ENCODE results near the gene HOXC5.

HOXC5 gene

DNA sequence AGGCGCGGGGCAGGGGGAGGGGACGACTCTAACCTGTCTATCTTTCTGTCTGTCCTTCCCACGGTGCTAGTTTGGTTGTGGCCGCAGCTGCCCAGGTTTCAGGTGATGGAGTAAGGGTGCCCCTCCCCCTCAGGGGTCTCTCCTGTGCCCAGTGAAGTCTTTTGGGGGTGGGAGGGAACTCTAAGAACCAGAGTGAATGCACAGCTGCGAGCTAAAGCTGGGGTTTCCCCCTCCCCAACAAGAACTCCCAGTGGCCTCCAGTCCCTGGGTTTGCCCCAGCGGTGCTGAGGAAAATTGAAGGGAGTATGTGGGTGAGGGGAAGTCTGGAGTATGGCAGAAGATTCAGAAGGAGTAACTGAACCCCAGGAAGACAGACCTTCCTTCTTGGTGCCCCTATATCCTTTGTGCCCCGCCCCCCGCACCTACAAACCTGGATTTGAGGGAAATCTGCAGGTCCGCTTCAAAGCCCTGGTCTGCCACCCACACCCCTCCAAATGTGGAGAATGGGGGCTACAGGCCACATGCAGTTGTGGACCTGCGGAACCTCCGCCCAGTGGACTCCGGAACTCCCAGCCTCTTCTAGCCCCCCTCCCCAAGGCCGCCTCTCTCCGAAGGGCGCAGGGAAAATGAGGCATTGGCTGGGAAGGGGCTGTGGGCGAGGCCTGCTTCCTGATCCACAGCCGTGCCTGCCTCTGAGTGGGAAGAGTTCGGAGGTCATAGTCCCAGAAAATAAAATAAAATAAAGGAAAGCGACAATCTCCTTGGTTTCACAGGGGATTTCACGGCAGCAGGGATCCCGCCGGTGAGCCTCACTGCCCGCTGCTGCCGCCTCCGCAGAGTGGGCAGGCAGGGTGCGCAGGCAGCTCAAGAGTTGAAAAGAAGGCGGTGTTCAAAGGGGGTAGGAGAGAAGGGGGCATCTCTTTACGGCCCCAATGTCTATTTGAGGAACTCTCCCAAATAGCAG, 36.3 kb upstream of the HOXC5 start:
- DNase-seq, result no peak

- no peak for DNase-seq
Observed at GRCh38 chr12:53997204-53998109, 35.4 kb upstream of the HOXC5 start.

DNA sequence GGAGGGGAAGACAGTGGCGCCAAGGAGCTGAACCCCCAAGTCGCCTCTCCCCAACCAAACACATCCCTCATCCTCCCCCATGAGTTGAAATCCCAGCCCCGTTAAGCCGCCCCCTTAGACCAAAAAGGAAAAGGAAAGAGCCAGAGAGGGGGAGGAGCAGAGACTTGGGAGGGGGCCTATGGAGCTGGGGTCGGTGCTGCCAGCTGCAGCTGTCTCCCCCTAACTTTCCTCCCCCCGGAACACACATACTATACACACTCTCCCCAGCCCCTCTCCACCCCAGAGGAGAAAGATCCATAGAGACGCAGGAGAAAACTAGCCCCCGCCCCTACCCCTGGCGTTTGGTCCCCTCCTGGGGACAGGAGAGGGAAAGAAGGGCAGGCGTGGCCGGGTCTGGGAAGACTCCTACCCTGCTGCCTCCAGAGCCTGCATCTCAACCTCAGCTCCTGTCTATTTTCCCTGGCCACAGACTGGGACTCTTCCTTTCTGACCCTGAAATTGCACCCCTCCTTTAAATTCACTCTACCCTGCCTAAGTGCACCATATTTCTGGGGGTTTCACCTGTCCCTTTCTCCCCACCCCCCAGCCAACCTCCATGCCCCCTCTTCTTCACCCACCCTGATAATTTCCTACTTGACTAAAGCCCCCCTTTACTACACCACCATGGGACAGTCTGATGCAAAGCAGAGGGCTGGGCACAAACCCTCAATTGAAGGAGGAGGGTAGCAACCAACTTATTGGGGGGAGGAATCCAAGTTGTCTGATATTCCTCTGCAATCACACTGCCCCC, 34.5 kb upstream of the HOXC5 start:
- no peak for DNase-seq

DNA sequence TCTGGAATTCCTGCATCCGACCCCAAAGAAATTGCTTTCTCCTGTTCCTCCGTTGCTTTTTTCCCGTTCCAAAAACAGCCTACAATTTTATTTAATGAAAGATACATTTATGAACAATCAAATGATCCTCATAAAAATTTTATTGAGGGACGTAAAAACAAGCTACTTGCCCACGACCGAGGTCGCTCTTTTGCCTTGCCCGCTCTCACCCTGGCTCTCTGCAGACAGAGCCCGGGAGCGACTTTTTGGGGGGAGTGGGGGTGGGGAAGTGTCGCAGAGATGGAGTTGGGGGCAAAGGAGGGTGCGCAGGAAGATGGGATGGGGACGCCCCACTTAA, 34.0 kb upstream of the HOXC5 start:
- DNase-seq, result no peak

DNA sequence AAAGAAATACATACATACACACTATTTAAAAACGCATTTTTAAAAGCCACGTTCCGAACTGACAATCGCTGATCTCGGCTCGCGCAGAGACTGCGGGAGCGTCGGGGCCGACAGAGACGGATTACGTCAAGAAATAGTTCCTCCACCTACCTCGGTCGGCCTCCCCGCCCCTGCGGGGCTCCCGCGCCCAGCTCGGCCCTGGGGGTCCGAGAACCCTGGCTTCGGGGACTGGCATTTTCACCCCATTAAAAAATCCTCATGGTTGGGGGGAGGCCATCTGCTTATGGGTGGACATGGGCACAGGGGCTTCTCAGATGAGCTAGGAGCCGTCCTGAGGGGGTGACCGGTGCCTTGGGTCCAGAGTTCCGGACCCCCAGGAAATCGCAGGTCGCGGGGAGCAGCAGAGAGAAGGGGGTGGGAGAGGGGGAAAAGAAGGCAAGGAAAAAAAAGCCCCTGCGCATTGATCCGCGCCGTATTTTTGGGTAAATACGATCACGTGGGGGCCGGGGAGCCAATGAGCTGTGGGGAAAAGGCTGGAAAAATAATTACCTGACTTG, 33.2 kb upstream of the HOXC5 start:
- no peak for DNase-seq

- DNase-seq, result no peak
Observed at GRCh38 chr12:54000116-54001114, 32.4 kb upstream of the HOXC5 start, which contains the start of gene HOXC9. Gene HOXC9, plus strand, starts transcription at chr12:54000161. Its CDS starts 28 bp downstream, at chr12:54000189.

DNA sequence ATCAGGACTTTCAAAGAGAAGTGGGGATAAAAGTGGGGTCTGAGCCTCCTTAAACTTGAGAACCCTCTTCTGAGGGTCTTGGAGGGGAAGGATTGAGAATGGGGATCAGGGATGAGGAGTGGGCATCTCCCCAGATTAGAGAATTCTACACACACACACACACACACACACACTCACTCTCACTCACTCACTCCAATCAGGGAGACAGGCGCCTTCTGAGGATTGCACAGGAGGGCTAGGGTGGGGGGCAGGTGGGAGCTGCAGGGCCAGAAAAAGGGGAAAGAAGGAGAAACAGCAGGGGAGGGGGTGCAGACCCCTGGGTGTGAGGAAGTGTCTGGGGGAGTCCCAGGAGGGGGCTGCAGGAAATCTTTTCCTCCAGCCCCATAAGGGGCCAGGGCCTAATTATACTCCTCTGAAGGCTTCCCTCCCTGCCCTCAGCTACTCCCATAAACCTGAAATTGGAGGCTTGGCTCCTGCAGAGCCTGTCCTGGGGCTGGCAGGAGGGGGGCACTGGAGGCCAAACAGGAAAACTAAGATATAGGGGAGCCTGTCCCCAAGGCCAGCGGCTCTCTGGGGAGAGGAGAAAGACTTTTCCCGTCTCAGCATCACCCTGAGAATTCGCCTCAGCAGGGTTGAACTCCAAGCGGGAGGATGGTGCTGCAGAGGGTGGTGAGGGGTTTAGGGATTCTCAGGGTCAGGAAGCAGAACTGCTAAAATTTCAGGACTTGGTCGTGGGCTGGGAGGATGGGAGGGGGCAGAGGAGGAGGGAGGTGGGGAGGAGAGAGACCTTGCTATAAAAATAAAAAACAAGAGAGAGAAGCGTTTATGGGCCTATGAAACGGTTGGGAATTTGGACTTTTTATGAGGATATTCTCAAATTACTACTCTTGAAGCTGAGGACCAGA, 31.3 kb upstream of the HOXC5 start:
- DNase-seq, result no peak

- no peak for DNase-seq
Observed at GRCh38 chr12:54002278-54002914, 30.5 kb upstream of the HOXC5 start.

DNA sequence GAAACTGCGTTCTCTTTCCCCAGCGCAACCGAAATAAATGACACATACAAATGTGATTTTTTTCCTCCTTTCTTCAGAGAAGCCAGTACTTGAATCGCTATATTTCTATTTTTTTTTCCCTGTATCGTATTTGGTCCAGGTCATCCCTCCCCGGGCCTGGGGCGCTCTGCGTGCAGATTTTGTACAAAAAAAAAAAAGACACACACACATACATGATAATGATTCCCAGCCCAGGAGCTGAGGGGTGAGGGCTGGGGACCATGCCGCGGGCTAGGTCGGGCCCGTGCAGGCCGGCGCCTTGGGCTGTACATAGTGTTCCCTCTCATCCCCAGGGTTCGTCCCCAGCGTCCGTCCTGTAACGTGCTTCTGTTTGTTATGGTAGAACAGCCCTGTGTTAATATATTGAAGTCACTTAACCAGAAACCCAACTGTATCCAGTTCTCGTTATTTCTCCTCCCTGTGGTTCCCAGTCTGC, 29.9 kb upstream of the HOXC5 start:
- no peak for DNase-seq

GRCh38 chr12:54003625-54004024, 29.2 kb upstream of the HOXC5 start:
- no peak for DNase-seq

DNA sequence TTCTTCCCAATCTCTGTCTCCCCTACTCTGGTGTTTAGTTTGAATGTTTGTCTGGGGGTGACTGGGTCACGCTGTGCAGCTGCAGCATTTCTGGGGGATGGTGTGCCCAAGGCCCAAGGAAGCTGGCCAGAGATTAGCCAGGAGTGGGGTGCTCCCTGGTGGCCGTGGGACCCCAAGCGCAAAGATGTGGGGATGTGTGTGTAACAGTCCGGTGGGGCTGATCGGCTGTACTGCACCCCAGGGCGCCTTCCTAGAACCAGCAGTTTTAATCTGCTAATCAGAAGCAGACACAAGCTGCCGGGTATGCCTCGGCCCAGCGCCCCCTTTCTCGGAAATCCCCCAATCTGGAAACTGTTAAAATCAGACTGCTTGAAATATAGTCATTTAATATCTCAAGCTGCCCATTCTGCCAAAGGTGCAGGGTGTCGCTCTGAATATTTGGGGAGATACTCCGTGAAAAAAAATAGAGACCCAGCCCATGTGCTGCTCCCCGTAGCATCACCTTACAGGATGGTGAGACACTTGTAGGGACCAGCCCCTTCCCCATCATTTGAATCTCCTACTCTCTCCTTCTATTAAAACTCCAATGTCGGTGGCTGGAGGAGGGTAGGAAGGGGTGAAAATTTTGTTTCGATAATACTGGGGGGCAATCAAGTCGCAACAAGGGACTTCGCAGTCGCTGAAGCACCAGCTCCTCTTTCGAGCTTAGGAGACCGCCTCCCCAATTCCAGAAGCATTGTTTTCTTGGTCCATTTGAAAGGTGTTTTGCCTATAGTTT, 28.6 kb upstream of the HOXC5 start:
- DNase-seq, result no peak

DNA sequence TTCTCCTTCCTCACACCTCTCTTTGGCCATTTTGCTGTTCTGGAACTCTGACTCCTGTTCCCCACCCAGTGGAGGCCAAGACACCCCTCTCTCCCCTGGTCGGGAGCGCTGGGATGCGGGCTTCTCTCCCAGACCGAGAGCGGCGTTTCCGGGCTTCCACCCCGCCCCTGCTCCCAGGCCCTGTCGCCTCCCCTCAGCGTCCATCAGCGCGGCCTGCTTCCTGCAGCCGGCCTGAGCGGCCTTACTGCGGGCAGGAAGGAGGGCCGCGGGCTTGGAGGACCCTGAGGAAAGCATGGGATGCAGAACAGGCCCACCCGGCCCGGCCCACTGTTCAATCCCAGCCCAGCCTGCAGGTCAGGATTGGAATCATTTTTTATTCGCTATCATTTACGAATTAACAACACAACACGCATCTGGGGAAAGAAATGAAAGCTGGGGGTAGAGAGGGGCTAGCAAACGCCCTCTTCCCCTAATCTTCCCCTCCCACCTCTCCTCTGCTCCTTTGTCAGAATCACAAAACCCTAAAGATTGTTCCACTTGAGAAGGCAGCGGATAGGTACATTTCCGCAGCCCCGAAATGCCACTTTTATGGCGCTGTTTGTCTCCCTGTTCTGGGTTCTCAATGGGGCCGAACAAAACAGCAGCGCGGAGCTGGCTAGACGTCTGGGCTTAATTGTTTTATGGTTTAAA, 27.9 kb upstream of the HOXC5 start:
- no peak for DNase-seq

DNA sequence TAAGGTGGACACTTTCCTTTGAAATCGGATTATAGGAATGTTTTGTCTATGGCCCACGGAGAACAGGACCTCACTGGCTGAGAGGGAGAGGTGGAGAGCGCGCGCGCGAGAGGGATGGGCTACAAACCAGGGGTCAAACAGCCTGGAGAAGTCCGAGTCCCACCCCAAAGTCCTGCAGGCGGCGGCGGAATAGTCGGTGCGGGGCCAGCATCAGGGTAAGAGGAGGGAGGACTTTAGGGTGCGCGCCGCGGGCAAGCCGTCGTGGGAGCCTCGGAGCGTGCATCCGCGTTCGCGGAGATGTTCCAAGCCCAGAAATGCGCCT, 27.4 kb upstream of the HOXC5 start:
- DNase-seq, result no peak

DNA sequence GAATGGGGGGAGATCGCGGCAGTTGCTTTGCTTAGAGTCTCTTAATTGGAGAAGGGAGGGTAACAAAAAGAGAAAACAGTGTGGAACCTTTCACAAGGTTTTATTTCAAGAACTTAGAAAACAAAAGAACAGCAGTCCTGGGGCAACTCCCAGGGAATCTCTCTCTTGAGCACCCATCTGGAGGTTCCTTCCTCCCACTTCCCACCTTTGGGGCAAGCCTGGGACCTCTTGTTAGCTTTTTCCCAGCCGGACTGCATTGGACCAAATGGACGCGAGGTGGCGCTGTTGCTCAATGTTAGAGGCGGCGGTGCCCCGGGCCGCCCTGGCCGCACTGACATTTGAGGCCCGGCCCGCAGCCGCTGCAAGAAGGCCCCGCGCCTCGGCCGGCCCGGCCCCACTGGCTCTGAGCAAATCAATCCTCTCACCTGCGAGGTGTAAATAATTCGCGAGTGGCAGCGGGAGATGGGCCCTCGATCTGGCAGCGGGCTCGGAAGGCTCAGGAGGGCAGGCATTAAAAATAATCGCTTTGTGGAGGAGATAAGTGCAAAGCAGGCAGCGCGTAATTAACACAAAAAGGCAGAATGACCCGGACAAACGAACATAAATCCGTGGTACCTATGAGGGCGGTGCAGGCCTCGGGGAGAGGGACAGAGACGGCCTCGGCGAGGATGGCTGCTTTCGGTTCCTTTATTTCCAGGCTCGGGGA, 26.8 kb upstream of the HOXC5 start:
- DNase-seq, result peak; percentile 79 to 85

- DNase-seq, result no peak
Observed at GRCh38 chr12:54006559-54007220, 26.2 kb upstream of the HOXC5 start.

- no peak for DNase-seq
Observed at GRCh38 chr12:54007538-54008259, 25.2 kb upstream of the HOXC5 start.

DNA sequence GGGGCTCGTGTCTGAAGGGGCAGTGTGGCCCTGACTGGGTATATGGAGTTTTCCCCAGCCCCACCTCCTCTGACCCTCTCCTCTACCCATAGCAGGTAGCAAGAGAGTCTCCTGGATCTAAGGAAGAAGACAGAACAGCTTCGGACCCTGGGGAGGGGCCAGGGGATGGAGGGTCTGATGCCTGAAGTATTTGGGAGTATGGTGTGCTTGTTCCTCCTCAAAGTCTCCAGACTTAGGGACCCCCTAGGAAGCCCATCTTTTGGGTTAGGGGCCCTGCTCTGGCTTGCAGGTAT, 24.6 kb upstream of the HOXC5 start:
- DNase-seq, result no peak

All from activated CD4-positive, alpha-beta T cell treated with anti-CD3 and anti-CD28 coated beads for 4 hours (primary cell).